HCT116 (cell line): ENCODE results near the gene PLAC8L1. TPM values are rescaled to one million over a fixed set of nuclear protein-coding genes. Genes with fewer than 3 reads are reported as not detected.

Experiments
- ATAC-seq: fragments of 200-7000 bp; cut with Tn5 transposase; 2 replicates; pipeline ENCODE4 v1.9.1; 2020; ENCODE audit warnings: mild to moderate bottlenecking, moderate library complexity
- BruUV-seq: library from RNA; stranded (reverse); fragments of 400-500 nt; replicated peaks from 2 replicates; lab custom pipeline; 2021; lab: Mats Ljungman, UMichigan
- CTCF ChIA-PET: fragments of 300-600 bp; sonication (Branson Sonifier 250); formaldehyde crosslinking; loops from one replicate; lab custom pipeline; 2021; ENCODE audit warnings: antibody characterized with exemption; lab: Charles Lee
- POLR2A ChIA-PET: fragments of 300-600, 350-600 bp; sonication (Branson Sonifier 250); formaldehyde crosslinking; loops from one replicate; lab custom pipeline; 2021; ENCODE audit warnings: antibody characterized with exemption; lab: Charles Lee
- RAD21 ChIA-PET, 2 experiments: fragments of 300-600 bp; sonication (Branson Sonifier 250); formaldehyde crosslinking; loops; one replicate each; lab custom pipeline; 2023; ENCODE audit warnings: low total read pairs in 2 of 2; ENCODE audit not compliant: uncharacterized antibody in 2 of 2, unreplicated experiment in 2 of 2, low non-redundant PET in 1 of 2; lab: Charles Lee
- DNase-seq: peaks from one replicate; pipeline ENCODE4 v3.0.0-alpha.2; 2010; ENCODE audit warnings: low read depth, low spot score
- H2AFZ ChIP-seq: fragments of 200-600 bp; shearing (Covaris generic), sonication (generic); 2 replicates; pipeline ENCODE4 v1.6.1; 2017; ENCODE audit warnings: low read depth, mixed run types, mixed read lengths, antibody characterized with exemption, low read length; ENCODE audit not compliant: poor library complexity, severe bottlenecking
- H3K27ac ChIP-seq: 2 replicates; pipeline ENCODE4 v1.5.1; 2012; ENCODE audit warnings: low read depth, low read length
- H3K27me3 ChIP-seq: fragments of 200-600 bp; sonication (generic); 2 replicates; pipeline ENCODE4 v1.6.1; 2016; ENCODE audit warnings: mixed run types, low read length, mixed read lengths; ENCODE audit not compliant: insufficient read depth
- H3K36me3 ChIP-seq, 2 experiments: fragments of 200-500 bp in 1 of 2; fragments of 200-600 bp in 1 of 2; sonication (Bioruptor generic) in 1 of 2; sonication (generic) in 1 of 2; 2 replicates each; pipeline versions ENCODE4 v1.5.1 to v1.6.1; 2014 to 2016; ENCODE audit warnings: low read length in 2 of 2, inconsistent platforms in 1 of 2, mixed read lengths in 1 of 2, mixed run types in 1 of 2; ENCODE audit not compliant: insufficient read depth in 2 of 2, control insufficient read depth in 1 of 2
- H3K4me1 ChIP-seq, 2 experiments: fragments of 200-600 bp in 1 of 2; sonication (generic) in 1 of 2; 2 replicates each; pipeline versions ENCODE4 v1.5.1 to v1.6.1; 2012 to 2017; ENCODE audit warnings: low read length in 2 of 2, inconsistent platforms in 1 of 2, mild to moderate bottlenecking in 1 of 2, mixed read lengths in 1 of 2, mixed run types in 1 of 2, moderate library complexity in 1 of 2; ENCODE audit not compliant: insufficient read depth in 2 of 2, control insufficient read depth in 1 of 2
- H3K4me2 ChIP-seq: fragments of 200-600 bp; sonication (generic); 2 replicates; pipeline ENCODE4 v1.6.1; 2017; ENCODE audit warnings: mixed run types, low read length, mixed read lengths
- H3K4me3 ChIP-seq, 2 experiments: fragments of 200-600 bp in 1 of 2; sonication (generic) in 1 of 2; replicated peaks in 1 of 2; 2 replicates each; pipeline ENCODE4 v1.5.1; 2011 to 2016; ENCODE audit warnings: low read length in 2 of 2, control low read depth in 1 of 2, low read depth in 1 of 2, mild to moderate bottlenecking in 1 of 2, mixed read lengths in 1 of 2, mixed run types in 1 of 2
- H3K79me2 ChIP-seq: fragments of 200-600 bp; sonication (generic); 2 replicates; pipeline ENCODE4 v1.6.1; 2017; ENCODE audit warnings: mild to moderate bottlenecking, mixed run types, low read length, moderate library complexity, mixed read lengths; ENCODE audit not compliant: insufficient read depth
- H3K9ac ChIP-seq: fragments of 200-600 bp; sonication (generic); 2 replicates; pipeline ENCODE4 v1.6.1; 2016; ENCODE audit warnings: low read length, mixed read lengths
- H3K9me2 ChIP-seq: fragments of 200-600 bp; sonication (generic), shearing (Covaris generic); 2 replicates; pipeline ENCODE4 v1.6.1; 2017; ENCODE audit warnings: mixed run types, mild to moderate bottlenecking, moderate library complexity; ENCODE audit not compliant: insufficient read depth
- H3K9me3 ChIP-seq, 2 experiments: fragments of 200-500 bp in 1 of 2; fragments of 200-600 bp in 1 of 2; sonication (Bioruptor generic) in 1 of 2; sonication (generic) in 1 of 2; 2 replicates each; pipeline ENCODE4 v1.6.1; 2014 to 2017; ENCODE audit warnings: low read length in 2 of 2, mixed read lengths in 2 of 2, inconsistent platforms in 1 of 2, low read depth in 1 of 2, mild to moderate bottlenecking in 1 of 2, mixed run types in 1 of 2, moderate library complexity in 1 of 2; ENCODE audit not compliant: control insufficient read depth in 1 of 2, insufficient read depth in 1 of 2
- H4K20me1 ChIP-seq: fragments of 200-600 bp; sonication (generic), shearing (Covaris generic); 2 replicates; pipeline ENCODE4 v1.6.1; 2017; ENCODE audit warnings: mixed run types, mild to moderate bottlenecking, moderate library complexity; ENCODE audit not compliant: insufficient read depth
- CEBPB ChIP-seq: IDR thresholded peaks from 2 replicates; pipeline ENCODE4 v1.6.1; 2012; ENCODE audit warnings: low read depth
- EZH2 ChIP-seq: fragments of 200-600 bp; sonication (generic); IDR thresholded peaks from 2 replicates; pipeline ENCODE4 v1.6.1; 2017; ENCODE audit warnings: antibody characterized with exemption, mixed run types
- FOSL1 ChIP-seq: IDR thresholded peaks from 2 replicates; pipeline ENCODE4 v1.6.1; 2012; ENCODE audit warnings: low read depth
- POLR2A ChIP-seq: IDR thresholded peaks from 2 replicates; pipeline ENCODE4 v1.7.0; 2011; ENCODE audit warnings: borderline replicate concordance; ENCODE audit not compliant: insufficient read depth, insufficient read length; ENCODE audit errors: extremely low read depth
- POLR2AphosphoS5 ChIP-seq: IDR thresholded peaks from 2 replicates; pipeline ENCODE4 v1.6.1; 2011; ENCODE audit warnings: mild to moderate bottlenecking, low read depth, low read length, moderate library complexity
- RAD21 ChIP-seq: IDR thresholded peaks from 2 replicates; pipeline ENCODE4 v1.6.1; 2012; ENCODE audit warnings: low read depth, mild to moderate bottlenecking
- SRF ChIP-seq: IDR thresholded peaks from 2 replicates; pipeline ENCODE4 v1.6.1; 2012; ENCODE audit warnings: low read depth
- YY1 ChIP-seq: IDR thresholded peaks from 2 replicates; pipeline ENCODE4 v1.6.1; 2011; ENCODE audit warnings: low read length, low read depth, moderate library complexity, mild to moderate bottlenecking; ENCODE audit not compliant: insufficient replicate concordance; ENCODE audit errors: extremely low read depth
- ZFX ChIP-seq: fragments of 450-650 bp; IDR thresholded peaks from 2 replicates; pipeline ENCODE4 v1.6.1; 2017
- intact Hi-C: fragments of 100-400 bp; cut with micrococcal nuclease; formaldehyde crosslinking; loops from 2 replicates; pipeline ENCODE4 v1.10.0; 2022
- total RNA-seq: library from RNA; stranded (reverse); gene quantifications from one replicate; pipeline ENCODE4 v1.2.1, GENCODE V29; 2021; ENCODE audit not compliant: unreplicated experiment
- TF ChIP-seq, protein P1 (sequence below): IDR thresholded peaks from 2 replicates; pipeline ENCODE4 v1.6.1; 2012
- TF ChIP-seq, protein P2 (sequence below), 3 experiments: fragments of 200-600 bp in 1 of 3; sonication (generic) in 1 of 3; IDR thresholded peaks in 2 of 3; conservative IDR thresholded peaks in 1 of 3; 2 replicates each; pipeline ENCODE4 v1.5.1; 2012 to 2017; ENCODE audit warnings: low read depth in 2 of 3, low read length in 2 of 3, antibody characterized with exemption in 1 of 3, borderline replicate concordance in 1 of 3, control low read depth in 1 of 3, mild to moderate bottlenecking in 1 of 3, mixed read lengths in 1 of 3, mixed run types in 1 of 3, moderate library complexity in 1 of 3; ENCODE audit not compliant: insufficient read depth in 1 of 3

Gene PLAC8L1
- total RNA-seq, 1 experiment from 2014 or later = 2.6 TPM

DNA sequence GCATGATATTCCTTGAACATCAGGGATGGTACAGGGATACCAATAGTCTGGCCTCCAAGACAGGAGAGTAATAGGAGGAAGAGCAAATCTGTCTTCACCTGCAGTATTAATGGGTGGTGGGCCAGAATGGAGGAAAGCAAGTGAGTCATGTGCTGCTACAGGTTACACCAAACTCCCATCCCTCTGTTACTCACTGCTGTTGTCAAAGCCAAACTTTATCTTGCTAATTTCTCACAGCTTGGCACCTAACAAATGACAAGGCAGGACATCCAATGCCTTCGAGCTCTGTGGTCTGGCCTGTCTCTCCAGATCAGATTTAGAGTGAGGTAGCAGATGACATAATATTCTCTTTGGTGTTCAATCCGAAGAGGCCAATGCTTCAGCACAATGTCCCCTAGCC, 26.8 kb downstream of the PLAC8L1 start:
- RAD21 ChIA-PET = no interaction called here
- Histone ChIP-seq H3K27me3 (no peaks in the 10 kb centered on the region), H3K4me3 (no peak overlapping the region), H3K9me2 (no peaks in the 10 kb centered on the region), H3K27ac (no peak overlapping the region), H3K9me3 (no peaks in the 10 kb centered on the region), H2AFZ (no peak overlapping the region), H3K4me2 (no peak overlapping the region), H4K20me1 (no peaks in the 10 kb centered on the region), H3K36me3 (no peaks in the 10 kb centered on the region), H3K79me2 (no peaks in the 10 kb centered on the region), H3K9ac (no peak overlapping the region), H3K4me1 (peaks cover 2 to 9% of the 10 kb centered on the region in 2 experiments; a peak in 3 of 4 replicates)
- POLR2A ChIA-PET = no interaction called here
- BruUV-seq = no TSS peak
- DNase-seq (no peak), ATAC-seq (no peak)
- CTCF ChIA-PET = no interaction called here
- intact Hi-C loops = no loop called here
- TF ChIP-seq ZFX (no peak), FOSL1 (no peak), SRF (no peak), POLR2AphosphoS5 (no peak), CEBPB (no peak), YY1 (no peak), EZH2 (no peak), RAD21 (no peak), POLR2A (no peak)
- TF ChIP-seq, protein P1, sequence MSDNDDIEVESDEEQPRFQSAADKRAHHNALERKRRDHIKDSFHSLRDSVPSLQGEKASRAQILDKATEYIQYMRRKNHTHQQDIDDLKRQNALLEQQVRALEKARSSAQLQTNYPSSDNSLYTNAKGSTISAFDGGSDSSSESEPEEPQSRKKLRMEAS = no peak
- TF ChIP-seq, protein P2, sequence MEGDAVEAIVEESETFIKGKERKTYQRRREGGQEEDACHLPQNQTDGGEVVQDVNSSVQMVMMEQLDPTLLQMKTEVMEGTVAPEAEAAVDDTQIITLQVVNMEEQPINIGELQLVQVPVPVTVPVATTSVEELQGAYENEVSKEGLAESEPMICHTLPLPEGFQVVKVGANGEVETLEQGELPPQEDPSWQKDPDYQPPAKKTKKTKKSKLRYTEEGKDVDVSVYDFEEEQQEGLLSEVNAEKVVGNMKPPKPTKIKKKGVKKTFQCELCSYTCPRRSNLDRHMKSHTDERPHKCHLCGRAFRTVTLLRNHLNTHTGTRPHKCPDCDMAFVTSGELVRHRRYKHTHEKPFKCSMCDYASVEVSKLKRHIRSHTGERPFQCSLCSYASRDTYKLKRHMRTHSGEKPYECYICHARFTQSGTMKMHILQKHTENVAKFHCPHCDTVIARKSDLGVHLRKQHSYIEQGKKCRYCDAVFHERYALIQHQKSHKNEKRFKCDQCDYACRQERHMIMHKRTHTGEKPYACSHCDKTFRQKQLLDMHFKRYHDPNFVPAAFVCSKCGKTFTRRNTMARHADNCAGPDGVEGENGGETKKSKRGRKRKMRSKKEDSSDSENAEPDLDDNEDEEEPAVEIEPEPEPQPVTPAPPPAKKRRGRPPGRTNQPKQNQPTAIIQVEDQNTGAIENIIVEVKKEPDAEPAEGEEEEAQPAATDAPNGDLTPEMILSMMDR (IDR thresholded peaks at IDR 0.05 in 2 of 3, conservative IDR thresholded peaks at IDR 0.05 in 1 of 3; ENCODE audit: borderline replicate concordance in 1 of 3, insufficient read depth in 1 of 3, low read depth in 2 of 3, low read length in 2 of 3) = no peak
